Activated CD4-positive, alpha-beta memory T cell treated with anti-CD3 and anti-CD28 coated beads for 36 hours (primary cell): Measurements from ENCODE around the gene CENPA. TPM values are rescaled to one million over a fixed set of nuclear protein-coding genes. Genes with fewer than 3 reads are reported as not detected.

Experiments used
- CTCF ChIA-PET: fragments of 350-600 bp; sonication (Branson Sonifier 250); formaldehyde crosslinking; loops from one replicate; lab custom pipeline; 2021; ENCODE audit warnings: antibody characterized with exemption, inconsistent platforms; lab: Charles Lee
- POLR2A ChIA-PET: fragments of 350-600 bp; sonication (Branson Sonifier 250); formaldehyde crosslinking; loops from one replicate; lab custom pipeline; 2021; ENCODE audit warnings: antibody characterized with exemption; lab: Charles Lee
- DNase-seq: peaks from one replicate; pipeline ENCODE4 v3.0.0-alpha.2; 2020
- H3K27ac Mint-ChIP-seq: one replicate; pipeline ENCODE4 v1.8.0; 2021; ENCODE audit warnings: mixed read lengths
- H3K27me3 Mint-ChIP-seq: one replicate; pipeline ENCODE4 v1.8.0; 2021; ENCODE audit warnings: mixed read lengths
- H3K36me3 Mint-ChIP-seq: one replicate; pipeline ENCODE4 v1.8.0; 2021; ENCODE audit warnings: mixed read lengths
- H3K4me1 Mint-ChIP-seq: one replicate; pipeline ENCODE4 v1.8.0; 2021; ENCODE audit warnings: low read depth, mixed read lengths
- H3K4me3 Mint-ChIP-seq: one replicate; pipeline ENCODE4 v1.8.0; 2021; ENCODE audit warnings: mild to moderate bottlenecking, mixed read lengths
- H3K9me3 Mint-ChIP-seq: one replicate; pipeline ENCODE4 v1.8.0; 2021; ENCODE audit warnings: mixed read lengths
- intact Hi-C: fragments of 100-400 bp; cut with micrococcal nuclease; formaldehyde crosslinking; loops from one replicate; pipeline ENCODE4 v1.15.1; 2023
- total RNA-seq, 2 experiments: library from RNA; stranded (reverse); gene quantifications; one replicate each; pipeline ENCODE4 v1.2.3, GENCODE V29; 2021

CENPA gene
- total RNA-seq, 2 experiments from 2014 or later, result 36.7 to 37.8 TPM

DNA sequence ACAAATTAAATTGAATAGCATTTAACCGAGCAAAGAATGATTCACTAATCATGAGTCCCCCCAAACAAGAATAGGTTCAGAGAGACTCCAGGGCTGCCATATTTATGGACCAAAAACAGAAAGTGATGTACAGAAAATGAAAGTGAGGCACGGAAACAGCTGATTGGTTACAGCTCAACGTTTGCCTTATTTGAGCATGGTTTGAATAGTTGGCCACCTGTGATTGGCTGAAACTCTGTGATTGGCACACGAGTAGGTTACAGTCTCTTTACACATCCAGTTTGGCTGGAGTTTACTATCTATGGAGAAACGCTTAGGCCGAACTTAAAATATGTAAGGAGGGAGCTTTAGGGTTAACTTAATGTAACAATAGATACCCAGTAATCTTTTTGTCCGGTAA is 35.1 kb downstream of the CENPA start:
- DNase-seq, result no peak
- Mint-ChIP-seq H3K4me3 (no peak overlapping the region), H3K27ac (no peak overlapping the region), H3K9me3 (no peaks in the 10 kb centered on the region), H3K27me3 (peaks cover 4% of the 10 kb centered on the region), H3K4me1 (no peaks in the 10 kb centered on the region), H3K36me3 (no peaks in the 10 kb centered on the region)
- intact Hi-C loops, result no loop called here
- POLR2A ChIA-PET, result no interaction called here
- CTCF ChIA-PET, result interaction anchor here (1.0 kb wide), 1 partner anchor 459 kb away, joined by 3 read pairs; no protein-coding TSS in a partner anchor

DNA sequence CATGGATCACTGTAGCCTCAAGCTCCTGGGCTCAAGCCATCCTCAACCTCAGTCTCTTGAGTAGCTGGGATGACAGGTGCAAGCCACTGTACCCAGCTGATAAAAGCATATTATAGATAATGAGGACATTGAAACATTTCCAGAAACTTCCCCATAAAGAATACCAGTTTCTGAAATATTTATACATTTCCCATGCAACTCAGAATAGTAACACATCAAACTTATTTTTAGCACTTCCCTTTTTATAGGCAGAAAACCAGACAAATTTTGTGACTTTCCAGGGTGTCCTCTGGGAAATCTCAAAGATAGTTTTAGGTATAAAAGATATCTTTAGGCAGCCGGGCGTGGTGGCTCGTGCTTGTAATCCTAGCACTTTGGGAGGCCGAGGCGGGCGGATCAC is 37.0 kb downstream of the CENPA start:
- no peak for DNase-seq
- ChIA-PET POLR2A (no interaction called here), CTCF (no interaction called here)
- H3K9me3 Mint-ChIP-seq, result no peaks in the 10 kb centered on the region
- H3K27ac Mint-ChIP-seq, result no peak overlapping the region
- no peaks in the 10 kb centered on the region for H3K4me1 Mint-ChIP-seq
- H3K27me3 Mint-ChIP-seq, result peaks cover 6% of the 10 kb centered on the region
- H3K4me3 Mint-ChIP-seq, result no peak overlapping the region
- H3K36me3 Mint-ChIP-seq, result no peaks in the 10 kb centered on the region
- intact Hi-C loops, result no loop called here

DNA sequence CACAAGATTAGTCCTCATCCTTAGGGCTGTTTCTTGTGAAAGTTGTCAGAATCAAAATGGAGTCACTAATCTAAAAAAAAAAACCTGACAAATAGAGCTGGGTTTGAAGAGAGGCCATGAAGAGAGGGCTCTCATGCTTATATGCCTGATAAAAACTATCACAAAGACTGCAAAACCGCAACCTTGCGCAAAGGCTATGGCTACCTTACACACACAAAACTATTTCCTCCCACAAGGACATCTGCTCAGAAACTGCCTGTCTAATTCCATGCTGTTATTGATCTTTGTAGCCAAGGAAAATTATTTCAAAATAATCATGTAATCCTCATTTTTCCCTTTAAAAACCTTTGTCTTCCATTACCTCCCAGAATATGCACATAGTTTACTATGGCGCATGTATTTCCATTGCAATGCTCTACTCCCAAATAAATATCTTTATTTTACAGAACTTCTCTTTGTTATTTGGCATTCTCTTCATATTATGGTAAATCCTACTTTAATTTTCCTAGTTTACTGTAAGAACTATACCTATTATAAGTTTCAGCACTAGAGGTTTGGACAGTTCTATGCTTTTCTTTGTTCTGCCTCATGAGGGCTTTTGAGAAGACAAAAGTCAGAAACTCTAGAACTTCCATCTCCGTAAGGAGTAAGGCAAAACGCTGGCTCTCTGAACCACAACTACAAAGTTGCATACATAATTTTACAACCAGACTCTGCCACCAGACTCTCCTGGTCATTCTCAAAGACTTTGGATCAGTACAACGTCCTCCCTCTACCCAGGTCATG is 52.5 kb downstream of the CENPA start:
- H3K4me1 Mint-ChIP-seq, result no peaks in the 10 kb centered on the region
- intact Hi-C loops, result no loop called here
- H3K36me3 Mint-ChIP-seq, result no peaks in the 10 kb centered on the region
- CTCF ChIA-PET, result no interaction called here
- no peak overlapping the region for H3K27ac Mint-ChIP-seq
- peaks cover 24% of the 10 kb centered on the region for H3K27me3 Mint-ChIP-seq
- POLR2A ChIA-PET, result no interaction called here
- no peaks in the 10 kb centered on the region for H3K9me3 Mint-ChIP-seq
- DNase-seq, result no peak
- no peak overlapping the region for H3K4me3 Mint-ChIP-seq

DNA sequence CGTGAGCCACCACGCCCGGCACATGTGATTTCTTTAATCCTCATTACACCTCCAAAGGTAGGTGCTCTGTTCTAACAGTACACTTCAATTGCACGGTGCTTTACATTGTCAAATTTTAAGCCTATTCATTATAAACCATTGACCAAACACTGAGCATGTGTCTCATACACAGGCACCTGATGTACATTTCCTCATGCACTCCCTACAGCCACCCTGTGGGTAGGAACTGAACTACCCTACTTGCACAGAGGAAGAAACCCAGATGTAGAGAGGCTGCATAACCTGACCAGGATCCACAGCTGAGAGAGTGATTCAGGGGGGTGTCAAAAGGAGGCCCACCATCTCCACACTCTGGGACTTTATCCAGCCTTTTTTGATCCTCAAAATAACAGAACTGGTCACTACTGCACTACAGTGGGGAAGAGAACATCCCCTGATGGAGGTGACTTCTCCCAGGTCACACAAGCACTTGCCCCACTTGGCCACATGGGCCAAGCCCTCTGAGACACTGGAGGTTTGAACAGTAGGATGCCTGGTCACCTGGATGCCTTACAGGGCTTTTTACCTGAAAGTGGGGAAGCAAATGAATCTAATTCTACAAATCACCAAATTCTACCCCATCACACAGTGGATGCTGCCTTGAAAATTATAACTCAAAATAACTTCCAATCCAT is 55.2 kb downstream of the CENPA start:
- no peak overlapping the region for H3K27ac Mint-ChIP-seq
- H3K9me3 Mint-ChIP-seq, result no peaks in the 10 kb centered on the region
- intact Hi-C loops, result loop anchor here (10.0 kb wide), 1 partner anchor 174 kb away; no protein-coding TSS in a partner anchor
- H3K4me3 Mint-ChIP-seq, result no peak overlapping the region
- H3K36me3 Mint-ChIP-seq, result no peaks in the 10 kb centered on the region
- peaks cover 22% of the 10 kb centered on the region for H3K27me3 Mint-ChIP-seq
- POLR2A ChIA-PET, result no interaction called here
- no peaks in the 10 kb centered on the region for H3K4me1 Mint-ChIP-seq
- DNase-seq, result no peak
- CTCF ChIA-PET, result interaction anchor here (1.0 to 9.3 kb wide), 2 partner anchors 81 to 99 kb away, joined by 5 to 229 read pairs; no protein-coding TSS in a partner anchor

DNA sequence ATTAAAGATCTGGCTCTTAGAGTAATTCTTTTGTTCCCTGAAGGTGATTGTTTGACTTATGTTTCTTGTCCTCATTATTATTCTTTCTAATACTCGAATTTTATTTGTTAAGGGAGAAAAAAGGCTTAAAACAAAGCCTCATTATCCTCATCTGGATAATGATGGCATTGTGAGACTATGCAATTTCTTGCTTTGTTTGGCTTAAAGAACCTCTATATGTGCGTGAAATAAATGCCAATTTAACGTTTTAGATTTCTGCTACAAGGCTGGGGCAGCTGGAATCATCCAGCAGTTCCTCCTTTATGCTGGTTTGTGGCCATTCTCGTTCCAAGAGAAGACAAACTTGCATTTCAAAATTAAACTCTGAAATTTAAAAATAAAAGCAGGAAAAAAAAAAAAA is 57.2 kb downstream of the CENPA start:
- Mint-ChIP-seq H3K27me3 (peaks cover 33% of the 10 kb centered on the region), H3K27ac (no peak overlapping the region), H3K36me3 (no peaks in the 10 kb centered on the region), H3K9me3 (no peaks in the 10 kb centered on the region), H3K4me3 (no peak overlapping the region), H3K4me1 (peaks cover 7% of the 10 kb centered on the region)
- ChIA-PET CTCF (interaction anchor here (0.6 to 9.3 kb wide), 4 partner anchors 9 to 627 kb away, joined by 3 to 229 read pairs (median 4); no protein-coding TSS in a partner anchor), POLR2A (no interaction called here)
- DNase-seq, result no peak
- intact Hi-C loops, result loop anchor here (10.0 kb wide), 1 partner anchor 172 kb away; no protein-coding TSS in a partner anchor

Other genes starting within 250 kb of the CENPA start
- not detected for gene CIB4, start 144.7 kb upstream of the CENPA start, total RNA-seq
- gene KCNK3, start 93.3 kb upstream of the CENPA start, total RNA-seq, result not detected
- 1 to 10 TPM; 6.6 to 6.8 TPM for gene SLC35F6, start 21.8 kb upstream of the CENPA start, total RNA-seq
- gene DPYSL5, start 62.1 kb downstream of the CENPA start, total RNA-seq, result not detected
- gene MAPRE3, start 184.6 kb downstream of the CENPA start, total RNA-seq, result 1 to 10 TPM; 4.4 TPM
- gene TMEM214, start 246.9 kb downstream of the CENPA start, total RNA-seq, result 10 to 100 TPM; 52.4 to 60.1 TPM